Neural cell (in vitro differentiated cells): Measurements from ENCODE around the gene ZNHIT2. TPM values are rescaled to one million over a fixed set of nuclear protein-coding genes. Genes with fewer than 3 reads are reported as not detected.

ENCODE experiments used
- H2AFZ ChIP-seq: fragments of 200-600, 300-800 bp; sonication (generic), shearing (Covaris generic); 2 replicates; pipeline ENCODE4 v1.6.0; 2014; ENCODE audit warnings: low read depth, mild to moderate bottlenecking, antibody characterized with exemption, low read length, moderate library complexity
- H3F3A ChIP-seq: fragments of 200-600 bp; shearing (Covaris generic); 2 replicates; pipeline ENCODE4 v1.6.1; 2016; ENCODE audit warnings: mild to moderate bottlenecking, moderate library complexity, mixed read lengths, antibody characterized with exemption, low read length; ENCODE audit not compliant: insufficient read depth, poor library complexity, severe bottlenecking
- H3K27ac ChIP-seq: fragments of 200-600, 300-800 bp; sonication (generic), shearing (Covaris generic); 2 replicates; pipeline ENCODE4 v1.5.1; 2014; ENCODE audit warnings: mild to moderate bottlenecking, low read length, moderate library complexity
- H3K27me3 ChIP-seq: fragments of 300-800, 200-600 bp; sonication (generic), shearing (Covaris generic); 2 replicates; pipeline ENCODE4 v1.6.0; 2014; ENCODE audit warnings: mild to moderate bottlenecking, low read depth, low read length, moderate library complexity; ENCODE audit not compliant: insufficient read depth
- H3K36me3 ChIP-seq: fragments of 300-800, 200-600 bp; sonication (generic), shearing (Covaris generic); 2 replicates; pipeline ENCODE4 v1.5.1; 2014; ENCODE audit warnings: mild to moderate bottlenecking, antibody characterized with exemption, low read length, moderate library complexity; ENCODE audit not compliant: insufficient read depth
- H3K4me2 ChIP-seq: fragments of 300-800, 200-600 bp; sonication (generic), shearing (Covaris generic); 2 replicates; pipeline ENCODE4 v1.6.0; 2014; ENCODE audit warnings: mild to moderate bottlenecking, low read length
- H3K4me3 ChIP-seq: fragments of 300-800, 200-600 bp; sonication (generic), shearing (Covaris generic); 2 replicates; pipeline ENCODE4 v1.5.1; 2014; ENCODE audit warnings: mild to moderate bottlenecking, low read length, moderate library complexity
- H3K79me2 ChIP-seq: fragments of 200-600 bp; shearing (Covaris generic); replicated peaks from 2 replicates; pipeline ENCODE4 v1.6.0; 2014; ENCODE audit warnings: mild to moderate bottlenecking, low read length, moderate library complexity; ENCODE audit not compliant: insufficient read depth
- H3K9ac ChIP-seq: fragments of 300-800, 200-600 bp; sonication (generic), shearing (Covaris generic); 2 replicates; pipeline ENCODE4 v1.6.1; 2016; ENCODE audit warnings: mild to moderate bottlenecking, low read length, mixed read lengths
- H3K9me2 ChIP-seq: fragments of 200-600 bp; shearing (Covaris generic); 2 replicates; pipeline ENCODE4 v1.6.1; 2016; ENCODE audit warnings: mild to moderate bottlenecking, low read length, mixed read lengths; ENCODE audit not compliant: insufficient read depth
- H3K9me3 ChIP-seq: fragments of 200-600, 300-800 bp; sonication (generic), shearing (Covaris generic); 2 replicates; pipeline ENCODE4 v1.6.1; 2016; ENCODE audit warnings: mild to moderate bottlenecking, mixed run types, low read length, moderate library complexity, mixed read lengths
- H4K20me1 ChIP-seq: fragments of 200-600 bp; shearing (Covaris generic); 2 replicates; pipeline ENCODE4 v1.6.1; 2016; ENCODE audit warnings: mild to moderate bottlenecking, mixed run types; ENCODE audit not compliant: insufficient read depth
- CTCF ChIP-seq: fragments of 450-650 bp; IDR thresholded peaks from 2 replicates; pipeline ENCODE4 v1.5.1; 2014; ENCODE audit warnings: antibody characterized with exemption, mild to moderate bottlenecking, moderate library complexity; ENCODE audit not compliant: poor library complexity, severe bottlenecking
- EP300 ChIP-seq: fragments of 450-650 bp; conservative IDR thresholded peaks from 2 replicates; pipeline ENCODE4 v1.6.1; 2014; ENCODE audit warnings: antibody characterized with exemption, mild to moderate bottlenecking, moderate library complexity; ENCODE audit not compliant: poor library complexity, severe bottlenecking
- EZH2 ChIP-seq: fragments of 200-600, 300-800 bp; shearing (Covaris generic), sonication (generic); IDR thresholded peaks from 2 replicates; pipeline ENCODE4 v1.6.1; 2014; ENCODE audit warnings: antibody characterized with exemption, low read length, borderline replicate concordance, mild to moderate bottlenecking; ENCODE audit not compliant: insufficient read depth, poor library complexity, severe bottlenecking
- MXI1 ChIP-seq: fragments of 450-650 bp; conservative IDR thresholded peaks from 2 replicates; pipeline ENCODE4 v1.6.1; 2014; ENCODE audit warnings: antibody characterized with exemption, mild to moderate bottlenecking; ENCODE audit not compliant: poor library complexity, severe bottlenecking
- POLR2AphosphoS5 ChIP-seq: IDR thresholded peaks from 2 replicates; pipeline ENCODE4 v1.6.1; 2012
- RAD21 ChIP-seq: fragments of 450-650 bp; conservative IDR thresholded peaks from 2 replicates; pipeline ENCODE4 v1.6.1; 2014; ENCODE audit warnings: antibody characterized with exemption, mild to moderate bottlenecking, moderate library complexity
- REST ChIP-seq: IDR thresholded peaks from 2 replicates; pipeline ENCODE4 v1.6.1; 2012; ENCODE audit warnings: borderline replicate concordance
- SMC3 ChIP-seq: fragments of 450-650 bp; conservative IDR thresholded peaks from 2 replicates; pipeline ENCODE4 v1.6.1; 2014; ENCODE audit warnings: antibody characterized with exemption, mild to moderate bottlenecking, moderate library complexity; ENCODE audit not compliant: poor library complexity
- TAF1 ChIP-seq: IDR thresholded peaks from 2 replicates; pipeline ENCODE4 v1.6.1; 2012; ENCODE audit warnings: low read depth
- polyA plus RNA-seq: library from polyadenylated mRNA; depleted of rRNA; stranded (reverse); fragments of >200 nt; gene quantifications from 2 replicates; pipeline ENCODE4 v1.2.3, GENCODE V29; 2014

Gene ZNHIT2
- polyA plus RNA-seq, 1 donor from 2014 or later = 7.0 TPM

- no peak for TF ChIP-seq EZH2
- no peak for TF ChIP-seq CTCF
- Histone ChIP-seq H3K9me2 (no peaks in the 10 kb centered on the region), H3K4me3 (no peak overlapping the region), H3K4me2 (no peak overlapping the region), H2AFZ (no peak overlapping the region), H3F3A (no peaks in the 10 kb centered on the region), H3K27ac (no peak overlapping the region), H3K36me3 (no peaks in the 10 kb centered on the region), H3K27me3 (no peaks in the 10 kb centered on the region), H3K9me3 (no peaks in the 10 kb centered on the region), H3K9ac (no peak overlapping the region), H4K20me1 (no peaks in the 10 kb centered on the region), H3K79me2 (no peaks in the 10 kb centered on the region)
These were observed 12.9 kb downstream of the ZNHIT2 start for GRCh38 chr11:65104628-65105027.

- no peak overlapping the region for H3K27ac ChIP-seq
- no peak overlapping the region for H2AFZ ChIP-seq
- H3F3A ChIP-seq = no peaks in the 10 kb centered on the region
- no peaks in the 10 kb centered on the region for H3K9me3 ChIP-seq
- no peaks in the 10 kb centered on the region for H4K20me1 ChIP-seq
- H3K4me3 ChIP-seq = no peak overlapping the region
- TF ChIP-seq RAD21 (no peak), SMC3 (no peak), EZH2 (no peak), CTCF (no peak), EP300 (no peak), TAF1 (no peak)
- no peak overlapping the region for H3K9ac ChIP-seq
- no peak overlapping the region for H3K4me2 ChIP-seq
- no peaks in the 10 kb centered on the region for H3K36me3 ChIP-seq
- no peaks in the 10 kb centered on the region for H3K27me3 ChIP-seq
- no peaks in the 10 kb centered on the region for H3K79me2 ChIP-seq
- H3K9me2 ChIP-seq = no peaks in the 10 kb centered on the region
These were observed 14.0 kb downstream of the ZNHIT2 start for GRCh38 chr11:65103476-65103875.

- no peak overlapping the region for H3K4me2 ChIP-seq
- peaks cover 5% of the 10 kb centered on the region for H3K79me2 ChIP-seq
- no peak overlapping the region for H3K4me3 ChIP-seq
- no peak overlapping the region for H2AFZ ChIP-seq
- no peak overlapping the region for H3K9ac ChIP-seq
- H3F3A ChIP-seq = no peaks in the 10 kb centered on the region
- H3K36me3 ChIP-seq = no peaks in the 10 kb centered on the region
- TF ChIP-seq SMC3 (no peak), EZH2 (no peak), REST (no peak), TAF1 (no peak), CTCF (no peak), POLR2AphosphoS5 (no peak), EP300 (no peak), MXI1 (no peak), RAD21 (no peak)
- H3K9me3 ChIP-seq = no peaks in the 10 kb centered on the region
- no peaks in the 10 kb centered on the region for H3K9me2 ChIP-seq
- no peaks in the 10 kb centered on the region for H3K27me3 ChIP-seq
- no peaks in the 10 kb centered on the region for H4K20me1 ChIP-seq
- no peak overlapping the region for H3K27ac ChIP-seq
These were observed 15.1 kb downstream of the ZNHIT2 start for GRCh38 chr11:65102142-65103095.
